Neuron (in vitro differentiated cells): Measurements from ENCODE around the gene AGK.
A peak's percentile ranks its signal among the peaks of the same experiment; 100 is the strongest.
"Not testable (repeated sequence)": the region's sequence is repeated elsewhere in the genome, so short reads cannot be mapped to it uniquely, and the experiment has no call there.

ENCODE experiments used
- H2AFZ ChIP-seq: one replicate; pipeline ENCODE4 v1.6.1; 2013; ENCODE audit warnings: low read depth, mild to moderate bottlenecking, inconsistent platforms, low read length, moderate library complexity
- H3K27me3 ChIP-seq: one replicate; pipeline ENCODE4 v1.6.1; 2013; ENCODE audit warnings: low read length; ENCODE audit not compliant: insufficient read depth
- H3K36me3 ChIP-seq: one replicate; pipeline ENCODE4 v1.6.1; 2013; ENCODE audit warnings: low read length; ENCODE audit not compliant: insufficient read depth
- H3K4me1 ChIP-seq: one replicate; pipeline ENCODE4 v1.6.1; 2013; ENCODE audit warnings: low read length; ENCODE audit not compliant: insufficient read depth
- H3K4me3 ChIP-seq: 2 replicates; pipeline ENCODE4 v1.5.1; 2013; ENCODE audit warnings: mild to moderate bottlenecking, low read length, moderate library complexity
- H3K9me3 ChIP-seq: one replicate; pipeline ENCODE4 v1.6.1; 2013; ENCODE audit warnings: low read length

AGK gene

GRCh38 chr7:141533149-141533949, 17.9 kb upstream of the AGK start:
- no peaks in the 10 kb centered on the region for H3K9me3 ChIP-seq
- H3K27me3 ChIP-seq = no peaks in the 10 kb centered on the region
- peaks cover 5% of the 10 kb centered on the region for H3K4me1 ChIP-seq
- H3K4me3 ChIP-seq = no peak overlapping the region
- H2AFZ ChIP-seq = peak overlapping the region; percentile 32
- H3K36me3 ChIP-seq = no peaks in the 10 kb centered on the region

DNA sequence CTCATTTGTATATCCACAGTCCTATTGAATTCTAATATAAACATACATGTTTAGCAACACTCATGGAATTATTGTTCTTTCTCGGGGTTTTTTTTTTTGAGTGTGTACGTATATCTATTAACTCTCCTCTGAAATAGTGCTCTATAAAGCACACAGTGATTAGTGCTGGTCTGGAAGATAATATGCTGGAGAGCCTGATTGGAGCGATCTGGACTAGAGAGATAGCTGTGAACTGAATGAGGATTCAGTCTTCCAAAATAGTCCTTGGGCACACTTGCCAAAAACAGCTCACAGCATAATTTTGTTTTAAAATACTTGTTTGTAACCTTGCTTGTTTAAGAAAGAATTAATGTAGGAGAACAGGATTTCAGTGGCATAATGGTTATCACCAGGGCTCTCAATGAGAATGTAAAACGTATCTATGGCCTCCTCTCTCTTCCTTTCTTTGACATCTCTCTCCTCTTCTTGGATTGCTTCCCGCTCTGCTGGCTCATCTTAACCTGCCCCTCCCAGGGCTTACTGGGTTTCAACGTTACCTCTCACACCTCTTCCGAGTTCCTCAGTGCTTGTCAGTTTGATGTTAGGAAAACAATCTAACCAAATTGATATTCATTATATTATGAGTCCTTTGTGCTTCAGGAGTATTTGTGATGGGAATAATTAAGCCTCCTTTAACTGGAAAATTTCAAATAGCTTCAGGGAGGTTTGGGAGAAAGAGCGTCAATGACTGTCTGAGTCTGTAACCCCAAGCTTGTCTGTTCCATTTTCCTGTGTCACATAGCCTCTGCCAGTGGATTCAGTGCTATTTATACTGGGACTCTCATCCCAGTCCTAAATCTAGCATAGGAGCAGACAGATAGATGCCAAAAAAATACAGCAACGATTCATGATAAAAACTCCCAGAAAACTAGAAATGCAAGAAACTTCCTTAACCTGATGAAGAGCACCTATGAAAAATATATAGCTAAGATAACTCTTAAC, 16.2 kb upstream of the AGK start:
- H3K9me3 ChIP-seq = no peaks in the 10 kb centered on the region
- H3K4me3 ChIP-seq = no peak overlapping the region
- peaks cover 5% of the 10 kb centered on the region for H3K4me1 ChIP-seq
- no peak overlapping the region for H2AFZ ChIP-seq
- H3K36me3 ChIP-seq = no peaks in the 10 kb centered on the region
- no peaks in the 10 kb centered on the region for H3K27me3 ChIP-seq

DNA sequence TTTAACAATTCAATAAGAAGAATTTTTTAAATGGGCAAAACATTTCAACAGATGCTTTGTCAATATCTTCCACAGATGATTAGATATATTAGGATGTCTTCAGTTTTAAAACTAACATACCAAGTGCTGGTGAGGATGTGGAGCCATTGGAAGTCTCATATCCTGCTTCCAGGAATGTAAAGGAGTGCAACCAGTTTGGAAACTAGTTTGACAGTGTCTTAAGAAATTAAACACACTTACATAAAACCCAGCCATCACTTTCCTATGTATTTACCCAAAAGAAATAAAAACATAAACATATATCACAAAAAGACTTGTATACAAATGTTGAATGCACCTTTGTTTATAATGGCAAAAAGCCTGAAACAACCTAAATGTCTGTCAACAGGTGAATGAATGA, 13.3 kb upstream of the AGK start:
- H3K27me3 ChIP-seq = no peaks in the 10 kb centered on the region
- peaks cover 8% of the 10 kb centered on the region for H3K4me1 ChIP-seq
- no peaks in the 10 kb centered on the region for H3K36me3 ChIP-seq
- H3K9me3 ChIP-seq = no peaks in the 10 kb centered on the region
- no peak overlapping the region for H2AFZ ChIP-seq
- no peak overlapping the region for H3K4me3 ChIP-seq

DNA sequence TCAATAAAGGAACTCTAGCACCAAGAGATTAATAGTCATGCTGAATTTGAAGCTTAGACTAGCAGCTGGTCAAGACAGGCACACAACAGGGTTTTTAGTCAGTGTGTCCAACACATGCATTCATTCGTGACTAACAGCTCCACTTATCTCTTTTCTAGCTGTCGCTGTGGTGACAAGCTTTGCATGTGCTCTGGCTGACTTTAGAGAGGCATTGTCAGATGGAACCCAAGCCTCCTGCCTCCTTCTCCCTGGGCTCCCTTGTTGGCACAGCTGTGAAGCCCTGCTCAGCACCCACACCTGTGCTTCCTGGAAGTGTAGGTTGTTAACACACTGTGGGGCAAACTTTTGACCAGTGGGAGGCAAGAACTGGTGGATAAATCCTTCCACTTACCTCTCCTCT, 9.8 kb upstream of the AGK start:
- Histone ChIP-seq H3K4me3 (no peak overlapping the region), H3K36me3 (no peaks in the 10 kb centered on the region), H3K27me3 (no peaks in the 10 kb centered on the region), H3K4me1 (peaks cover 3% of the 10 kb centered on the region), H2AFZ (no peak overlapping the region), H3K9me3 (no peaks in the 10 kb centered on the region)

DNA sequence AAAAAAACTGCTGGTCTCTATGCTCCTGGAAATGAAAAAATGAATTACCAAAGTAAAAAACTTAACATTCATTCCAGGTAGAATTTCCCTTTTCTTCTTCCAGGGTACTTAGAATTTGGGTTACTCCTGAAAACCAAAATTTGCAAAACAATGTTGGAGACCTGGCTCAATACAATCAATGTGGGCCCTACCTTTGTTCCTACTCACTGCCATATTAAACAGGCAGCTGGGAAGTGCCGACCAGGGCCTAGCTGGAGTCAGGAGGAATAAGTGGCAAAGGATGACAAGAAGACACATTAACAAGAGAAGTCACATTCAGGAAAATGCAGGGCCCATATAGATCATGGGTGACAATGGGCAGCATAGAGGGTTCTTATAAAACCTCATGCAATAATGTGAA, 6.4 kb upstream of the AGK start:
- Histone ChIP-seq H3K4me3 (no peak overlapping the region), H3K27me3 (no peaks in the 10 kb centered on the region), H3K4me1 (peaks cover 6% of the 10 kb centered on the region), H3K36me3 (no peaks in the 10 kb centered on the region), H3K9me3 (no peaks in the 10 kb centered on the region), H2AFZ (no peak overlapping the region)

DNA sequence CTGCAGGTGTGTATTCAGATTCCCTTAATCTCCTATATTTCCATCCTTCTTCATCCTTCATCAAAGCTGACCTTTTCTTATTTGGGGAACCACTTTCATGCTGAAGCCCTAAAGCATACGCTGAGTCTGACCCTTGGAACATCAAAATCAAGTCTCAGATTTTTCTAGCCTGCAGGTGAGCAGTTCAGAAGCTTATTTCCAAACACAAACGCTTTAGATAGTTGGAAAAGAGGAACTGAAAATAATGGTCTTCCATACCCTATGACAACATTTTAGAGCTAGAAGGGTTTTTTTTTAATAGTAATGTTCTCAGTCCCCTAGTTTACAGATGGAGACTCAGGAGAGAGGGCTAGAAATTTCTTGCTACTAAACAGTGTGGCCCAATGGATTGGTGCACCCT, 1.6 kb upstream of the AGK start:
- H3K9me3 ChIP-seq = no peaks in the 10 kb centered on the region
- peaks cover 19% of the 10 kb centered on the region for H3K4me1 ChIP-seq
- H2AFZ ChIP-seq = no peak overlapping the region
- H3K36me3 ChIP-seq = no peaks in the 10 kb centered on the region
- H3K27me3 ChIP-seq = no peaks in the 10 kb centered on the region
- H3K4me3 ChIP-seq = no peak overlapping the region

DNA sequence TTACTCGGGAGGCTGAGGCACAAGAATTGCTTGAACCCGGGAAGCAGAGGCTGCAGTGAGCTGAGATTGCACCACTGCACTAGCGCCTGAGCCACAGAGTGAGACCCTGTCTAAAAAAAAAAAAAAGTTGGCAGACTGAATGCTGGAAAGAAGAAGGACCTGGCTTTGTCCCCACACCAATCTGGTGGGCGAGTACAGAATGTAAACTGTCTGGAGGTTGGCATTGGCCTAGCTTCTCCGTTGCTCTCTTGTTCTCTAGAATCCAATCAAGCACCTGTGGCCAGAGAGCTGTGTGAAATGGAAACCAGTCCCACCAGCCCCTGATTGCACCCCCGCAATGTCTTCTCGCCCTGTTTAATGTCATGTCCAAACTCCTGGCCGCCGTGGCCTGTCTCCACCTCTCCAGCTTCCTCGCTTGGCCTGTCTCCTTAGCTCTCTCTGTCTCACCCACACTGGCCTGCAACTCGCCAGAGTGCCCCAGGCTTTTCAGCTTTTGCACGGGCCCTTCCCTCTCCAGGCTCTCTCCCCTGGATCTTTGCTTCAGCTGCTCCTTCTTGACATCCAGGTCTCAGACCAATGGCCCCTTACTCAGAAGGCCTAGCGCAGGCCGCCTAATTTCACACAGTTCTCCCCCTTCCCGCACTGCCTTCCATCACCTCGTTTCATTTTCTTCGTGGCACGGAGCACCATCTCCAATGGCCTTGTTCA, 670 bp upstream of the AGK start:
- peaks cover 8% of the 10 kb centered on the region for H3K36me3 ChIP-seq
- H3K9me3 ChIP-seq = no peaks in the 10 kb centered on the region
- H3K4me3 ChIP-seq = peak overlapping the region; percentile 91
- H2AFZ ChIP-seq = peak overlapping the region; percentile 96
- H3K27me3 ChIP-seq = no peaks in the 10 kb centered on the region
- H3K4me1 ChIP-seq = peaks cover 19% of the 10 kb centered on the region

GRCh38 chr7:141551782-141552181, 572 bp downstream of the AGK start:
- no peaks in the 10 kb centered on the region for H3K9me3 ChIP-seq
- peaks cover 19% of the 10 kb centered on the region for H3K4me1 ChIP-seq
- H3K36me3 ChIP-seq = peaks cover 19% of the 10 kb centered on the region
- peak overlapping the region; percentile 91 for H3K4me3 ChIP-seq
- no peaks in the 10 kb centered on the region for H3K27me3 ChIP-seq
- peak overlapping the region; percentile 96 for H2AFZ ChIP-seq

GRCh38 chr7:141557360-141557759, 6.2 kb downstream of the AGK start:
- H3K36me3 ChIP-seq = peaks cover 43% of the 10 kb centered on the region
- H3K4me3 ChIP-seq = no peak overlapping the region
- H3K27me3 ChIP-seq = no peaks in the 10 kb centered on the region
- H3K4me1 ChIP-seq = no peaks in the 10 kb centered on the region
- no peak overlapping the region for H2AFZ ChIP-seq
- peaks cover 6% of the 10 kb centered on the region for H3K9me3 ChIP-seq

- not testable (repeated sequence) for H3K9me3 ChIP-seq, H3K4me1 ChIP-seq, H2AFZ ChIP-seq, H3K4me3 ChIP-seq, H3K27me3 ChIP-seq
- H3K36me3 ChIP-seq = peaks cover 44% of the 10 kb centered on the region
Observed at GRCh38 chr7:141557831-141558531, 6.8 kb downstream of the AGK start.

GRCh38 chr7:141558544-141559183, 7.5 kb downstream of the AGK start:
- Histone ChIP-seq H2AFZ (no peak overlapping the region), H3K4me1 (no peaks in the 10 kb centered on the region), H3K9me3 (peaks cover 6% of the 10 kb centered on the region), H3K36me3 (peaks cover 48% of the 10 kb centered on the region), H3K4me3 (no peak overlapping the region), H3K27me3 (no peaks in the 10 kb centered on the region)

- no peak overlapping the region for H3K4me3 ChIP-seq
- H3K27me3 ChIP-seq = no peaks in the 10 kb centered on the region
- H2AFZ ChIP-seq = no peak overlapping the region
- H3K36me3 ChIP-seq = peaks cover 53% of the 10 kb centered on the region
- peaks cover 6% of the 10 kb centered on the region for H3K9me3 ChIP-seq
- no peaks in the 10 kb centered on the region for H3K4me1 ChIP-seq
Observed at GRCh38 chr7:141559961-141560360, 8.8 kb downstream of the AGK start.
